Measurements from ENCODE around the gene ADISSP.

DNA sequence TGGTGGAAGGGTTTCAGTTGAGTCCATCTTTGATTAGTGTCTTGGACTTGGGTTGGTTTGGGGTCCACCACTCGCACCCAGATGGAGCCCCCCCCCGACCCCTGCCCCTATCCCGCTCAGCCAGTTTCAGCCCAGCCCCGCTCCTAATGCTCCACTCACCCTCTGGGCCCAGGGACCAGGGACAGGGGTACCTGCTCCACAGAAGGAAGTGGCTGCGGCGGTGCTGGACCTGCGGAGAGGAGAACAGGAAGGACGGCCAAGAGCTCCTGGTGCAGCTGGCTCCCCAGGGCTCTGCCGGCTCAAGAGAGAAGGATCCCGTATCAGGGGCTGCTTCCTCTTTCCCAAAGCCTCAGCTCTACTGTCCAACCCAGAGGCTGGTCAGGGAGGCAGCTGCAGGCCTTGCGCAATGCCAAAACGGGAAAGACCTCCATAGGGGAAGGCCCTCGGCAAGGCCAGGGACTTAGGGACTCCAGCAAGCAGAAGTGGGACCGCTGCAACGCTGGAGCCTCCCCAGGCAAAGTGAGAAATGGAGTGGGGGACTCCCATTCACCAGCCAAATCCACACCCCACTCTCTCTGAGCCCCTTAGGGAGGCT lies 55.2 kb downstream of the ADISSP start, which contains the start of gene SIGLEC1:
- TF ChIP-seq, protein P1, sequence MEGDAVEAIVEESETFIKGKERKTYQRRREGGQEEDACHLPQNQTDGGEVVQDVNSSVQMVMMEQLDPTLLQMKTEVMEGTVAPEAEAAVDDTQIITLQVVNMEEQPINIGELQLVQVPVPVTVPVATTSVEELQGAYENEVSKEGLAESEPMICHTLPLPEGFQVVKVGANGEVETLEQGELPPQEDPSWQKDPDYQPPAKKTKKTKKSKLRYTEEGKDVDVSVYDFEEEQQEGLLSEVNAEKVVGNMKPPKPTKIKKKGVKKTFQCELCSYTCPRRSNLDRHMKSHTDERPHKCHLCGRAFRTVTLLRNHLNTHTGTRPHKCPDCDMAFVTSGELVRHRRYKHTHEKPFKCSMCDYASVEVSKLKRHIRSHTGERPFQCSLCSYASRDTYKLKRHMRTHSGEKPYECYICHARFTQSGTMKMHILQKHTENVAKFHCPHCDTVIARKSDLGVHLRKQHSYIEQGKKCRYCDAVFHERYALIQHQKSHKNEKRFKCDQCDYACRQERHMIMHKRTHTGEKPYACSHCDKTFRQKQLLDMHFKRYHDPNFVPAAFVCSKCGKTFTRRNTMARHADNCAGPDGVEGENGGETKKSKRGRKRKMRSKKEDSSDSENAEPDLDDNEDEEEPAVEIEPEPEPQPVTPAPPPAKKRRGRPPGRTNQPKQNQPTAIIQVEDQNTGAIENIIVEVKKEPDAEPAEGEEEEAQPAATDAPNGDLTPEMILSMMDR (IDR thresholded peaks at IDR 0.05) = no peak
- peak in 1 of 2 donors; percentile 74 for TF ChIP-seq EP300 (IDR thresholded peaks at IDR 0.05)

Measured in tibial nerve (tissue), 4 donors.